ENCODE results near the gene ZNF511.

The ZNF511 gene

GRCh38 chr10:133275684-133276092, 33.0 kb upstream of the ZNF511 start:
- DNase-seq, result no peak

GRCh38 chr10:133276100-133276434, 32.6 kb upstream of the ZNF511 start:
- no peak for DNase-seq

- DNase-seq, result no peak
These were observed 32.1 kb upstream of the ZNF511 start, which contains the start of gene ADAM8 for GRCh38 chr10:133276435-133277201. Gene ADAM8, minus strand, starts transcription at chr10:133276868. Its CDS starts 51 bp downstream, at chr10:133276817.

GRCh38 chr10:133277277-133277992, 31.3 kb upstream of the ZNF511 start:
- no peak for DNase-seq

GRCh38 chr10:133277993-133278576, 30.6 kb upstream of the ZNF511 start:
- no peak for DNase-seq

GRCh38 chr10:133278577-133279265, 30.0 kb upstream of the ZNF511 start:
- DNase-seq, result no peak

DNA sequence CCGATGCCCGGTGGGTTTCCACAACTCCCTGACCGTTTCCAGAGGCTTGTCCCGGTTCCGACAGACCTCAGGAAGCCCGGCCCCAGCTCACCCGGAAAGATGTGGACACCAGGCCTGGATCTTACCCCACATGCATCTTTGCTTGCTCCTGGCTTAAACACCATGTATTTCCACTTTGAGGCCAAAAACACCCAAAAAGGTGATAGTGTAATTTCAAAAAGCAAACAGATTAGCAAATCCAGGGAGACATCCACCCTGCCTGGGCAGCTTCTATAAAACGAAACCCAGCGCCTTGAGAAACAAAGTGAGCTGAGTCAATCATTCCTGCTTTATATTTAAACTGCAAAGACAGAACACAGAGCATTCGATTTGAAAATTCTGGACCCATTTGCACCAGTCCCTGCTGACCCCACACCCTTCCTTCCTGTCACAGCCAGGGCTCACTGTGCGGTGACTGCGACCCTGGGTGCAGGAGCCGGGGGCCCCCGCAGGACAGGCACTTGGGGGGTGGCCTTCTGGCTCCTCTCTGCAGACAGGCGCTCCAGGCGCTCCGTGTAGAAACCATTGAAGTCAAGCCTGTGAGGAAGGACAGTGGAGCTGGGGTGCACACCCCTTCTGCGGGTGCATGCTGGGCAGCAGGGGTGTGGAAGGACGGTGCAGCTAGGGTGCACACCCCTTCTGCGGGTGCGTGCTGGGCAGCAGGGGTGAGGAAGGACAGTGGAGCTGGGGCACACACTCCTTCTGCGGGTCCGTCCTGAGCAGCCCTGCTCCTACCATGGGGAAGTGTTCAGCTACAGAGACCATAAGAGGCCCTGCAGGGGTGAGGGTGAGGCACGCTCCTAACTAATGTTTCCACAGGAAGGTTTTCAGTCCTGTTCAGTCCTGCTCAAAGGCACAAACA, 29.1 kb upstream of the ZNF511 start:
- DNase-seq, result no peak

- DNase-seq, result no peak
These were observed 28.2 kb upstream of the ZNF511 start for GRCh38 chr10:133280391-133281059.

- DNase-seq, result no peak
These were observed 27.6 kb upstream of the ZNF511 start for GRCh38 chr10:133281084-133281483.

DNA sequence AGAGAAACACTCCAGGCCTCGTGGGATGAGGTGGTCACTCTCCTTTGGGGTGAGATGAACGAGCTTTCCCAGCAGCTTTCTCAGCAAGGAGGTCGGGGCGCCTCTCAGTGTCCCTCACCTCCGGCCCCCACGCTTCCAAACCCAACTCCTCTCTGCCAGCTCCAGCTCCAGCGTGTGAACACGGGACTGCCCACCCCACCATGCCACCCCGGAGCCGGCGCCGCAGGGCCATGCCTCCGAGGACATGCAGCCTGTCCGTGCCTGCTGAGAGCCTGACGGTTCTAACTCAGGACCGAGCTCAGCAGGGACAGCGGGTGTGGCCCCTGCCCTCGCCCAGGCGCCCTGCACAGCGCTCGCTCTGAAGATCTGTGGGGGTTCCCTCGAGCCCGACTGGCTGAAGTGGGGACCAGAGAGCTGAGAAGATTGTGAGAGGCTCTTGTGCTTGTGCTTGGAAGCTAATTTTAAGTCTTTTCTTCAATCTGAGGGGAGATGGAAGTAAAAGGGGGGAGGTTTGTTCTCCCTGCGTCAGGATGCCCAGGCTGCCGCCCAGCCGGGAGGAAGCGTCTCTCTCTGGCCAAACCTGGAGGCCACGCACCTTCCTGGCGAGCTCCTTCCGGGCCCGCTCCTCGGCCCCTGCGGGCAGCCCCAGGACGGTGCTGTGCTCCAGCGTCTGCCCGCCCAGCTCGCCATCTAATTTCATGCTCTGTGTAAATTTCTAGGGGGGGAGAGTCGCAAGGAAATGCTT, 26.9 kb upstream of the ZNF511 start:
- DNase-seq, result no peak

DNA sequence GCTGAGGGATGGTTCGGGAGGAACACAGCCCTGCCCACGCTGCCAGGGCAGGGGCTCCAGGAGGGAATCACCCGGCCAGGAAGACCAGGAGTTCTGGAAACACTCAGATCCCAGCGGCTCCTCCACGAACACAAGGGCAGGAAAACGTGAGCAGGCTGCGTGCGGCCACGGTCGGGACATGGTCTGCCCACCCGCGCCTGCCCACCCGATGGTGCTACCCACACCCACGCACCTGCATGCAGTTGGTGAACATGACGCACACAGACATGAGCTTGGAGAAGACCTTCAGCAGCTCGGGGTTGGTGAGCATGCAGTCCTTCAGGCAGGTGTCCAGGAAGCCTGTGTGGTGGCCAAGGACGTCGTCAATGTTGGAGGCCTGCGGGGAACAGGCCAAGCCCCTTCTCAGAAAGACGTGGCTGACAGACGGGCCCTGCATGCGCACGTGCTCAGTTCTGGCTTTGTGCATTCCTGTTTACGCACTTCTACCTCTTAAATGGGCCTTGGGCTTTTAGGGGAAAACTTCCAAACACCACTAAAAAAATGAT, 25.8 kb upstream of the ZNF511 start:
- no peak for DNase-seq

- DNase-seq, result no peak
These were observed 24.8 kb upstream of the ZNF511 start for GRCh38 chr10:133283931-133284330.

- no peak for DNase-seq
These were observed 23.5 kb upstream of the ZNF511 start for GRCh38 chr10:133285217-133285616.

GRCh38 chr10:133286366-133286765, 22.3 kb upstream of the ZNF511 start:
- no peak for DNase-seq

GRCh38 chr10:133287832-133288500, 20.7 kb upstream of the ZNF511 start:
- no peak for DNase-seq

GRCh38 chr10:133289761-133290160, 19.0 kb upstream of the ZNF511 start:
- no peak for DNase-seq

DNA sequence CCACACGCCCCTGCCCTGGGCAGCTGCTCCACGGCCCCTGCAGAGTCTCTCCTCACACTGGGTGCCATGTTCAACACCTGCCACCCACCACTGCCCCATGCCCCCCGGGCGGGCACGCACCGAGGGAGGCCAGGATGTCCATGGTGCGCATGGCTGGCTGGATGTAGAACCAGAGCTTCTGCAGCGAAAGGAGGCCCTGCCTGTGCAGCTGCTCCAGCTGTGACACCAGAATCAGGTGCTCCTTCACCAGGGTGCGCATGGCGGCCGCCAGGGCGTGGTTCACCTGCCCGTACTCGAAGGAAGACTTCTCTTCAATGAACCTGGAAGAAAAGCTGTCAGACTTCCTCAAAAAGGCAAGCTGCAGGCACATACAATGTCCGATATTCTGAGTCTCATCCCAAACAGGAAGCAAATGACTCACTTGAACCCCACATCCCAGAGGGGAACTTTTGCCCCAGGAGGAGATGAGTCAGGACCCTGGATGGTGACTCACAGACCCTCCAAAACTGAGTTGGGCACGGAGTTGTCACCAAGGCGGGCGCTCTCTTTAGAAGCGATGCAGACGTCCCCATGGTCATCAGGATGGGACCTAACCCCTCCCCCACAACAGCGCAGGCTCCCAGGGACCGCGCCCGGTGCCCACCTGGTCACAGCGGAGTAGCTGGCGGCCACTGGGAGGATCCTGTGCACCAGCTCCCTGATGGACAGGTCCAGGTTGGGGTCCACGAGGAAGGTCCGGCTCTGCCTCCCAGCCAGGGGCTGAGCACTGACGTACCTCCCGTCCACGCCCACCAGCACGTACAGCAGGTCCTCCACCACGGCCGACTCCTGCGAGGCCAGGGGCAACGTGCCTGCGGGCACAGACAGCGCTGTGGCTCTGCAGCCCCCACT, 15.6 kb upstream of the ZNF511 start:
- no peak for DNase-seq

GRCh38 chr10:133293810-133294119, 14.9 kb upstream of the ZNF511 start:
- DNase-seq, result no peak

- DNase-seq, result no peak
These were observed 14.5 kb upstream of the ZNF511 start for GRCh38 chr10:133294189-133294588.
